ENCODE results near the gene PRDM9.
A peak's percentile ranks its signal among the peaks of the same experiment; 100 is the strongest.

Gene PRDM9

GRCh38 chr5:23507278-23507685, at the start of gene PRDM9:
TSS of gene PRDM9 (plus strand) at chr5:23507609. CDS start at chr5:23509034, 1,425 bp downstream.
- peak; percentile 42 for DNase-seq (ENCODE audit: low read depth)
- H3K4me3 ChIP-seq (ENCODE audit: low read depth, low read length) = peak within 1 kb of the TSS; percentile 42
- no peak for TF ChIP-seq CTCF (IDR thresholded peaks at IDR 0.05; ENCODE audit: control insufficient read depth, extremely low read depth, insufficient read depth)

GRCh38 chr5:23457780-23458179, 49.6 kb upstream of the PRDM9 start:
- no peak for DNase-seq (ENCODE audit: low read depth)
- H3K4me3 ChIP-seq (ENCODE audit: low read depth, low read length) = no peak overlapping the region
- no peak for TF ChIP-seq CTCF (IDR thresholded peaks at IDR 0.05; ENCODE audit: control insufficient read depth, extremely low read depth, insufficient read depth)

- no peak overlapping the region for H3K4me3 ChIP-seq (ENCODE audit: low read depth, low read length)
- no peak for DNase-seq (ENCODE audit: low read depth)
- TF ChIP-seq CTCF (IDR thresholded peaks at IDR 0.05; ENCODE audit: control insufficient read depth, extremely low read depth, insufficient read depth) = no peak
These were observed 48.2 kb upstream of the PRDM9 start for GRCh38 chr5:23459214-23459613.

- H3K4me3 ChIP-seq (ENCODE audit: low read depth, low read length) = no peak overlapping the region
- DNase-seq (ENCODE audit: low read depth) = no peak
- TF ChIP-seq CTCF (IDR thresholded peaks at IDR 0.05; ENCODE audit: control insufficient read depth, extremely low read depth, insufficient read depth) = no peak
These were observed 45.8 kb upstream of the PRDM9 start for GRCh38 chr5:23461576-23461975.

DNA sequence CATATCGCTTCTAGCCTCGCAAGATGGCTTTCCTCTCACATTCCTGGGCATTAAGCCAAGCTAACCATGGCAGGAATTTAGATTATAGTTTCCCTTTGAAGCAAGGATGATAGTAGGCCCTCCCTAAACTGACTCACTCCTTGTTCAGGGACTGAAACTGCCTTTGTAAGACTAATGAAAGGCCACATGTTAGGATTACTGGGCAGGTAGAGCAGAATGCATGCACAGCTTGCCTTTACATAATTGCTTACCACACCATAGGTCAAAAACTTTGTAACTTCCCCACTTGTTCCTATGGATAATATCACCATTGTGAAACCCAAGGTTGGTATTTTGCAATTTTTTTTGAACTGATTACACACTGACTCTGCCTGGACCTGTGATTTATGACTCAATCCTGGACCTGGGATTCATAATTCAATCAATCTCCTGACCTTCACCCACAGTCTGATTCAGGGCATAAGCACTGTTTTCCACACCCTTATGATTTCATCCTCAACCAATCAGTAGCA, 41.0 kb upstream of the PRDM9 start:
- TF ChIP-seq CTCF (IDR thresholded peaks at IDR 0.05; ENCODE audit: control insufficient read depth, extremely low read depth, insufficient read depth) = no peak
- DNase-seq (ENCODE audit: low read depth) = no peak
- H3K4me3 ChIP-seq (ENCODE audit: low read depth, low read length) = no peak overlapping the region

GRCh38 chr5:23468658-23469057, 38.8 kb upstream of the PRDM9 start:
- H3K4me3 ChIP-seq (ENCODE audit: low read depth, low read length) = no peak overlapping the region
- no peak for TF ChIP-seq CTCF (IDR thresholded peaks at IDR 0.05; ENCODE audit: control insufficient read depth, extremely low read depth, insufficient read depth)
- DNase-seq (ENCODE audit: low read depth) = no peak

DNA sequence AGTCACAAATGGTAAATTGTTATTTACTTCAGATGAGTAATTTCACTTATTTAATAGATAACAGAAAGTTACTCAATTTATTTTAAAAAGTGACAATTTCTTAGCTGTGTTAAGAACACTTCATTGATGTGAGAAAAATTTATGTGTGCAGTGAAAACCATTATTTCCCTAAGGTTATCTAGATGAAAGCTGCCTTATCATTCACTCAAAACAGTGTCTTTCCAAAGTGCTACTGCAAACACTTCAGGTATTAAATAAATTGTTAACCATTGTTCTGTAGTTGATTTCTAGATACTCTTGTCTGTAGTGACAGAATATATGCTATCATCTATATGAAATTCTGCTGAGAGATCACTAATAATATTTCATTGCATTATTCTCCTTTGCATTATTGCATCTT, 33.5 kb upstream of the PRDM9 start:
- DNase-seq (ENCODE audit: low read depth) = no peak
- no peak for TF ChIP-seq CTCF (IDR thresholded peaks at IDR 0.05; ENCODE audit: control insufficient read depth, extremely low read depth, insufficient read depth)
- no peak overlapping the region for H3K4me3 ChIP-seq (ENCODE audit: low read depth, low read length)
